Measurements from ENCODE around the gene TBCA. TPM values are rescaled to one million over a fixed set of nuclear protein-coding genes. Genes with fewer than 3 reads are reported as not detected.

TBCA gene
- total RNA-seq, 1 donor from 2014 or later: 264 TPM

DNA sequence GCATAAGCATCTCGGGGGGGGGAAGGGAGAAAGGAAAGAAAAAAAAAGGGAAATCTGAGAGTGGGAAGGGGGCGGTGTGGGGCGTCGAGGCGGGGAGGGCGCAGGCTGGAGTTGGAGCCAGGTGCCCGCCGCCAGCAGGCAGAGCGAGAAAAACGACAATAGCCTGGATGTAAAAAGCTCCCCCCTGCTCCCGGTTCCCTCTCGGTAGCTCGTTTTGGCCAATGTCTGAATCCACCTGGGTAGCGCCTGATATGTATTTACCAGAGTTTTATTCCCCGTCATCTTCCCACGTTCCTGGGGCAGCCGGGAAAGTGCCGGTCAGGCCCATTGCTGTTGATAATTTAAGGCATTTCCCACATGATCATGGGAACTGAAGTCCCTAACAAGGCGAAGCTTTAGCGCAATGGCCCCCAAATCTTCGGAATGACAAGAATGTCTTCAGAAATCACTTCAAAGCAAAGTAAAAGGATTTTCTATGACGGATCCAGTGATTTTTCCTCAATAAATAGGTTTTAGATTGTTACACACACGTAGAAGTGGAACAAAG is 134.7 kb downstream of the TBCA start:
- Mint-ChIP-seq H3K9me3 (ENCODE audit: low read depth) (no peaks in the 10 kb centered on the region), H3K36me3 (ENCODE audit: insufficient read depth) (no peaks in the 10 kb centered on the region), H3K27ac (no peak overlapping the region), H3K27me3 (peaks cover 92% of the 10 kb centered on the region), H3K4me3 (ENCODE audit: low read depth) (no peak overlapping the region), H3K4me1 (ENCODE audit: low read depth) (peaks cover 7% of the 10 kb centered on the region)
- TF ChIP-seq, protein P1, sequence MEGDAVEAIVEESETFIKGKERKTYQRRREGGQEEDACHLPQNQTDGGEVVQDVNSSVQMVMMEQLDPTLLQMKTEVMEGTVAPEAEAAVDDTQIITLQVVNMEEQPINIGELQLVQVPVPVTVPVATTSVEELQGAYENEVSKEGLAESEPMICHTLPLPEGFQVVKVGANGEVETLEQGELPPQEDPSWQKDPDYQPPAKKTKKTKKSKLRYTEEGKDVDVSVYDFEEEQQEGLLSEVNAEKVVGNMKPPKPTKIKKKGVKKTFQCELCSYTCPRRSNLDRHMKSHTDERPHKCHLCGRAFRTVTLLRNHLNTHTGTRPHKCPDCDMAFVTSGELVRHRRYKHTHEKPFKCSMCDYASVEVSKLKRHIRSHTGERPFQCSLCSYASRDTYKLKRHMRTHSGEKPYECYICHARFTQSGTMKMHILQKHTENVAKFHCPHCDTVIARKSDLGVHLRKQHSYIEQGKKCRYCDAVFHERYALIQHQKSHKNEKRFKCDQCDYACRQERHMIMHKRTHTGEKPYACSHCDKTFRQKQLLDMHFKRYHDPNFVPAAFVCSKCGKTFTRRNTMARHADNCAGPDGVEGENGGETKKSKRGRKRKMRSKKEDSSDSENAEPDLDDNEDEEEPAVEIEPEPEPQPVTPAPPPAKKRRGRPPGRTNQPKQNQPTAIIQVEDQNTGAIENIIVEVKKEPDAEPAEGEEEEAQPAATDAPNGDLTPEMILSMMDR (IDR thresholded peaks at IDR 0.05; ENCODE audit: unreplicated experiment): no peak
- DNase-seq (ENCODE audit: low spot score, unreplicated experiment): no peak

Other genes with a start within 250 kb of the TBCA start
- gene OTP, start 137.6 kb downstream of the TBCA start, total RNA-seq: not detected in 2 replicates